Stimulated activated CD8-positive, alpha-beta memory T cell treated with anti-CD3 and anti-CD28 coated beads, Interleukin-4, amount 100 ng/mL, for 4 hours (primary cell): ENCODE measurements around the gene KRTAP13-2.

ENCODE experiments used
- DNase-seq, 2 donors: peaks; one replicate each; pipeline ENCODE4 v3.0.0-alpha.2; 2020; ENCODE audit warnings: low read depth in 2 of 2, low spot score in 1 of 2

The KRTAP13-2 gene, protein sequence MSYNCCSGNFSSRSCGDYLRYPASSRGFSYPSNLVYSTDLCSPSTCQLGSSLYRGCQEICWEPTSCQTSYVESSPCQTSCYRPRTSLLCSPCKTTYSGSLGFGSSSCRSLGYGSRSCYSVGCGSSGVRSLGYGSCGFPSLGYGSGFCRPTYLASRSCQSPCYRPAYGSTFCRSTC

GRCh38 chr21:30372139-30372770, at the start of gene KRTAP13-2:
KRTAP13-2 (minus strand) TSS chr21:30372271; CDS start chr21:30372213, 58 bp downstream.
- no peak for DNase-seq

- DNase-seq = no peak
Measured at GRCh38 chr21:30415993-30416392, 43.9 kb upstream of the KRTAP13-2 start.

- no peak for DNase-seq
Measured at GRCh38 chr21:30408782-30409494, 36.9 kb upstream of the KRTAP13-2 start.

DNA sequence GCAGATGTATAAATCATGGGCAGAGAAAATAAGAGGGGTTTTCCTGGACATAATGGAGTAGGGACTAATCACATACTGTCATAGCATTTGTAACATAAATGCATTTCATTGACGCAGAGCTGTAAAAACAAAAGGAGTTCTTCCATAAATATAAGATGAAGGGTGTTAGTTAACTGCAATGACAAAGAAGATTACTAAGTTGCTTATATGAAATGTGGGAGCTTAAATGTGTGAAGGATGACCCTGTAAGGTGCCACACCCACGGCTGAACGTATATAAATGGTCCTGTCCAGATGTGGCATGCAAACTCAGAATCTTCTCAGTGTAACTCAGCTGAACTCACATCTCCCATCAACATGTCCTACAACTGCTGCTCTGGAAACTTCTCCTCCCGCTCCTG, 23.7 kb upstream of the KRTAP13-2 start, which contains the start of gene KRTAP13-1:
TSS of gene KRTAP13-1 (plus strand) at position 301 of the 400 bp plus-strand sequence. CDS start at position 357, 56 bp downstream.
- DNase-seq = no peak

GRCh38 chr21:30391492-30392025, 19.5 kb upstream of the KRTAP13-2 start:
- no peak for DNase-seq

DNA sequence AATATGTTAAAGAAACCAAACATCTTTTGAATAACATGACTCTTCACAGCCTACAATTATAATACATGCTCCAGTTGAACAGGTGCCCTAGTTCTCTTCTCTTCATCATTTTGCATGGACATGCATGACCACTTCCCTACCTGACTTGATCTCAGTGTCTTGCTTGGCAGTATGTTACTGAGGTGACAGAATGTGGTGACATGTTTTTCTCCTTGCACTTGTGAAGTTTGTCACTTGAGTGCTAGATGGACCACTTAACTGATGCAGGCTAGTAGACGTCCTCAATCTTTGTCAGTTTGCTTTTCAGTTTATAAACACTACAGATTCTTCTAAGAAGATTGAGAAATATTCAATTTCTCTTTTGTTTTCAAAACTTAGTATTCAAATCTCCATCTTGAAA, 10.1 kb upstream of the KRTAP13-2 start:
- no peak for DNase-seq

GRCh38 chr21:30355906-30356305, 16.2 kb downstream of the KRTAP13-2 start:
- DNase-seq = no peak

- no peak for DNase-seq
Measured at GRCh38 chr21:30354308-30355005, 17.6 kb downstream of the KRTAP13-2 start.

DNA sequence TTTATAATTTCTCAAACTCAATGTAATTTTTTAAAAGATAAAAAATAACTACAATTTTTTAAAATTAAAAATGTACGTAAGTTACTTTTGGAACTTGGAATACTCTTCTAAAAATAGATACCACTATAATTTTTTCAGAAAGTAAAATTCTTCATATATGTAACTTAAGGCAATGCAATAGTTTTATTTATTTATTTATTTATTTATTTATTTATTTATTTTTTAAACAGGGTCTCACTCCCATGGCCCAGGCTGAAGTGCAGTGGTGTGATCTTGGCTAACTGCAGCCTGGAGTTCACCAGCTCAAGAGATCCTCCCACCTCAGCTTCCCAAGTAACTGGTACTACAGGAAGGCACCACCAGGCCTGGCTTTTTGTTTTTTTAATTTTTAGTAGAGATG, 20.5 kb downstream of the KRTAP13-2 start:
- no peak for DNase-seq

DNA sequence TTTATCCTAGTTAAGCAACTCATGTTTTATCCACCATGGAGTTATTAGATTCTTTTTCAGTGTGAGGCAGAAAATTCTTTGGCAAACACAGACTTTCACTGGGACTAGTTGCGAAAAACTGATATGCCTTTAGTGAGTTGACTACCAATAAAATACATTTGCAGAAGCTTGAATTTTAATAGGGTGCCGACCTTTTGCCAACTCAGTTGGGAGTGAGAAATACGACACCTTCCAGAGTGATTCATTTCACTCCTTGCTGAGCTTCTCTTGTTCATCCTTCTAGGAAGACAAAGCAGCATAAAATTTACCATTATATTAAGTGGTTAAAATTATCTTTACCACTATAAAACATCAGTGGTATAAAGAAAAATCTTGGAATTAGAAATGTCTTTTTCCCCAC, 22.5 kb downstream of the KRTAP13-2 start:
- DNase-seq = no peak

GRCh38 chr21:30348506-30348905, 23.6 kb downstream of the KRTAP13-2 start, which contains the start of gene KRTAP23-1:
KRTAP23-1 (minus strand) TSS chr21:30348606; CDS start chr21:30348606, 0 bp downstream.
- DNase-seq = no peak

GRCh38 chr21:30345014-30345413, 27.1 kb downstream of the KRTAP13-2 start:
- no peak for DNase-seq

DNA sequence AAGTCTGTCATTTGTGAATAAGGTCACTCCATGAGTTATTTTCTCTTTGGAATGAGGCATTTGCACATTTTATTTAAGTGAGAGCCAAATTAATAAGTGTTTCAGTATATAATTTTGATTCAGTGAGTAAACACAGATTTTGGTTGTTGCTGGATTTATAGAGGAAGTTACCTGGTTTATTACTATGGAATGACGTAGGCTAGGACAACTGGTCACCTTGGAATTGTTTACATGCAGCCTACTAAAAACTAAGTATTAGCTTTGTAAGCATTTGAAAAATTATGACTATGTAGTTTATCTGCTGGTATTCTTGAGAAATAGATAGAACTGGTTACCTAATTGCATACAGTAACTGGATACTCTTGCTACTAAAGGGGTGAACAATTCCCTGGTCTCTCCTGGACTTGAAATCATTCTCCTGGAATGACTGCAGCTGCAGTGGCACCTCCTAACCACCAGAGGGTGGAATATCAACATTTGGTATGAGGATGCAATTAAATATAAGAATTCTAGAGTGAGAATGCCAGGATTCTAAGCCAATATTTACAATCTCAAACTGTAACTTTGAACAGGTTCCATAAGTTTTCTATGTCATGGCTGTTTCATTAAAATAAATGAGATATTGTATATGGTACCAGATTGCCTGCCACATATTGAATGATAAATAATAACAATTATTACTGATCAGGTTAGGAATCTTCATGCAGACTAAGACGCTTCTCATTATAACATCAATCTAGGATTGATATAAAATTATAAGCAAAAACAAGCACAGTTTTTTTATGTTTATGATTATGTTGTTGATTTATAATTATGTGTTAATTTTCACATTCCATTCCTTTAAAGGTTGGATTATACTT, 31.1 kb downstream of the KRTAP13-2 start:
- DNase-seq = no peak

DNA sequence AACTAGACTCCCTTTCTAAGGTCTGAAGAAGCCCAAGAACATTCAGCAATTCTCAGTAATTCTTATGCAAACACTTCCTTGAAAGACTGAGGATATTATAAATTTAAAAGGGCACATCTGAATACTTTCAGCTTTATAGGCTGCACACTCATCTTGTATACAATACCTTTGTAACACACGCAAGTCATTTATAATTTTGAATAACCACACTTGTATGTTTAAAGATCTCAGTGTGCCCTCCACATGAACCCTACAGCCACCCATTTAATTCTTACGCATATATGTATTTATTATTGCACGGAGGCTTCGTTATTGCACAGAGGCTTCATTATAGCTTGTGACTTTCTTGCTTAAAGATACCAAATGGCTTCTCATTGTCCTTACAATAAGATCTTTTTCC, 33.4 kb downstream of the KRTAP13-2 start:
- no peak for DNase-seq

GRCh38 chr21:30337772-30338171, 34.3 kb downstream of the KRTAP13-2 start:
- DNase-seq = no peak

GRCh38 chr21:30337276-30337744, 34.8 kb downstream of the KRTAP13-2 start, which contains the start of gene KRTAP27-1:
KRTAP27-1 (minus strand) TSS chr21:30337694; CDS start chr21:30337668, 26 bp downstream.
- no peak for DNase-seq

DNA sequence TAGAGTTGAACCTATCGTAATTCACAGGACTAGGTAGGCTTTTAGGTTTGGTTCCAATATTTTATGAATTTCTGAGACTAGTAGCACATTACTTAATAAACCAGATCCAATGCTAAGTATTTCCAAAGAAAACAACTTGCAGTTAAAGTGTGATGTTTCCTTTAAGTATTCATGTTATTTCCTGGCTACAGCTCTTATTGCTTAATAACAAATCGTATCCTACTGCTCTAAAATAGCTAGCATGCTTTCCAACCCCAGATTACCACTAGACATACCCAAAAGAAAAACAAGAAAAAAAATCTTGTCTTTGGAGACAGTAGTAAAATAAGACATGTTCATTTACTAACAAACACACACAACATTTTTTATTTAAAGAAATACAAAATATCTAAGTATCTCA, 35.5 kb downstream of the KRTAP13-2 start:
- no peak for DNase-seq

DNA sequence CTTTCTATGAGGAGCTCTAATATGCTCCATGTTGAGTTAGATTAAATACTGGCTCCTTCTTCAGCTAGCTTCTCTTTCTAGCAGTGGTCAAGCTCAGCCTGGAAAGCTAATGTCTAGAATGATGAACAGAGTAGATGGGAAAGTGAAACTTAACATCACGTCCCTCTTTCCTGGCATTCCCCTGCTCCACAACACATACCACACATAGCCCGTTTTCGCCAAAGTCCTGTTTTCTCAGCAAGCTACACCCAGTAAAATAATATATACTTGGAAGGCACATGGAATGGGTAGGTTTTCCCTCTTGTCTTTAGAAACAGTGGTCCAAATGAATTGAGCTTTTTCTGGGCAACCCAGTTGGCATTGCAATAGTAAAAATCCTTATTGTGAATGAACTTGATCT, 38.3 kb downstream of the KRTAP13-2 start:
- DNase-seq = no peak

DNA sequence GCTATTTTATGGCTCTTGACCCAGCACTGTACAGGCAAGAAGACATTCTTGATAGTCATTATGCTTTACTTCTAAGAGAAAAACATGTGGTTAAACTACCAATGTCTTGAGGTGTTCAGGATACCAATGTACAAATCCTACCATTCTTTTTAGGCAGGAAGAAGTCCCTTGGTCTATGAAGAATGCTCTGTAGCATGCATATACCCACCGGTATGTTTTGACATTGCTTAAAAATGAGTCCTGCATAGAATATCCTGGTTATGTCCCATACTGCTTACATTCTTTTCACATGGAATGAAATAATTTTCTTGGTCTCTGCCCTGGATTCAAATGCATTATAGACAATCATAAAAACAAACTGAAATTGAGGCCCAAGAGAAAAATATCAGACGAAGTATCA, 39.4 kb downstream of the KRTAP13-2 start:
- no peak for DNase-seq

DNA sequence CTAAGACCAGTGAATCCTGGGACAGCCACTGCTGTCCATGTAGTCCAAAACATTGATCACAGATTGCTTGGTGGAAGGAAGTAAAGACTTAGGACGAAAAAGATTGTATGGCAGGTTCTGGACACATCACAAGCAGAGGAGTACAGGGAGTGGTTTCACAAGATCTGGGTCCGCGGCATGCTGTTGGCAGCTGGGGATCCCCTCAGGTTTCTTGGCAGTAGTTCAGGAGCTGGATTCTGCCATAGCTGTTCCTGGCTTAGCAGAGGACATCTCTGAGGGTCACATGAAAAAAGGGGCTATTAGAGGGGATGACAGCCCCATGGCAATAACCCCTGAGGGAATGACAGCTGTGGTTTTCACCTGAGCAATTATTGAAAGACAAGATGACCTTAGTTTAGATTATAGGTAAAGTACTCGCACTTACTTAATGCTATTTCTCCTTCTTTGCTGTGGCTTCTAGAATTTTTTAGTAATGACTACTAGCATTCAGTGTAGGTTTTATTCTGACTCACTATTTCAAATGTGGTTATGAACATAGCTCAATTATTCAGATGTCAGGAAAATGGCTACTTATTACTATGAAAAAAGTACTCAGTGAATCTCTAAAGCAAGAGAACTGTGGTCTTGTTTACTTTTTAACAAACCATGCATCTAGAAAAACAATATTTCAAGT, 42.7 kb downstream of the KRTAP13-2 start:
- no peak for DNase-seq
